DMS53 treated with DMSO at 0.1 percent for 48 hours (cell line): Measurements from ENCODE around the gene CTAG2.
"Not testable (repeated sequence)": the region's sequence is repeated elsewhere in the genome, so short reads cannot be mapped to it uniquely, and the experiment has no call there.

Experiments used
- DNase-seq: peaks from one replicate; lab custom pipeline; 2025; ENCODE audit not compliant: unreplicated experiment; lab: John Stamatoyannopoulos, UW

The CTAG2 gene

DNA sequence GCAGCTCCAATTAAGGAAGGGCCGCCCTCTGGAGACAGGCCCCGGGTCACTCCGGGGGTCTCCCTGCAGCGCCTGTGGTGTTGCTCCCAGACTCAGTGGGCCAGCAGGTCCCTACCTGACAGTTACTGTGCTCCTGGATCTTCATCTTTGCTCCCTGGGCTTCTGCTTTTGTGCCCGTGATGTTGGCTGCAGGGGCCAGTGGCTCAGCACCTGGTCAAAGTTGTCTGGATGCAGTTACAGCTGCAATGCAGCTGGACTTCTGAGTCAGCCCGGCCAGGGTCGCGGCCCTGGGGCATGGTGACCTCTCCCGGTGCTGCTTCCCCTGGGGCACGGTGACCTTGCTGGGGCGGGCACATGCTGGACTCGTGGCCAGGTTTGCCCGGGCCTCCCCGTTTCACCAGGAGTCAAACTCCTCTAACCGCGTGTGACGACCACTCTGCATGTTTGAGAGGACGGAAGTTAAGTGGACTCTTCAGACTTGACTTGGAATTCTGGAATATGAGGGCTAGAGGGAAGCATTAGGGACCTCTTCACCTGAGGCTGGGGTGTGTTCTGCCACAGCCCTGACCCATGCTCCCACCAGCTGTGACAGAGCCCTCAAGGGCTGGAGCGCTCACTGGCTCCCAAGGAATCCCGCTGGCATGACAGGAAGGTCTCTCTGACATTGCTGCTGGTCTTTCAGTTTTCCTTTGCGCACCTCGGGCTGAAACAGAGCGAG is 3.7 kb downstream of the CTAG2 start:
- DNase-seq: no peak

DNA sequence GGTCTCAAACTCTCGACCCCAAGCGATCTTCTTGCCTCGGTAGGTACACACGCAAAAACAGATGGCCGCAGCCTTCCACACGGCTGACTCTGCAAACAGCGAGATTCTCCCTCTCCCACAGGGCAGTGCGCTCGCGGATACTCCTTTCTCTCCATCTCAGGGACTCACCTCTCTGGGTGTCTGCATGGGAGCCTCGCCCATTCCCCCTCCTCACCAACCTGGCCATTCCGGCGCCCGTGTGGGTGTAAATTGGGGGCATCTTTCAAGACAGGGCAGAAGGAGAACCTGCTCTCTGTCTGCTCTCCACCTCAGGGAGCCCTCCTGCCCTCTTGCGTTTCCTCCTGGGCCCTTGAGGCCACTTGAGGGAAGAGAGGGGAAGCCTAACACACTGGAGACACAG is 4.4 kb downstream of the CTAG2 start:
- DNase-seq: no peak

DNA sequence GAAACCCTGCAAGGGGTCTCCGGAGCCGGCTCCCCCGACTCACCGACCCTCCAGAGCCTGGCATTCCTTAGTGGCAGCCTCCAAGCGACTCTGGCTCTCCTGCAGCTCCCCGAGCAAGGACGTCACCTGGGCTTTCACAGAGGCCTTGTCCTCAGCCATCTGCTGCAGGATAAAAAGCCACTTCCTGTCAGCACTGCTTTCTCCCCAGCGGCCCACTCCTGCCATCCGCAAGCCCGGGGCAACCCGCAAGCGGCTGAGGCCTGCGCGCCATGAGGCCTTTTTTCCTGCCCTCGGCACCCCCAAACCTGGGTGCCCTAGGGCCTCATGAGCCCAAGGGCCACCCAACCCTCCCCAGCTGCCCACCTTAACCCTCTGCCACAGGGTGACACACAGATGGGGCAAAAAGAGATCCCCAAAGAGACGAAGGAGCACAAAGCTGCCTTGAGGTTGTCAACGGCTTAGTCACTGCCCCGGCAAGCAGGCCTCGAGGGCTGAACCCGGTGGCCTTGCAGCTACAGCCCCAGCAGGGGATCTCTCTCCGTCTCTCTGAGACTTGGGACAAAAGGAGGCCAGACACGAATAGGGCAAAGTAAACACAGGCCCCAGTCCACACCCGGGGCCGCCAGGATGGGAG is 7.5 kb downstream of the CTAG2 start:
- DNase-seq: not testable (repeated sequence)

DNA sequence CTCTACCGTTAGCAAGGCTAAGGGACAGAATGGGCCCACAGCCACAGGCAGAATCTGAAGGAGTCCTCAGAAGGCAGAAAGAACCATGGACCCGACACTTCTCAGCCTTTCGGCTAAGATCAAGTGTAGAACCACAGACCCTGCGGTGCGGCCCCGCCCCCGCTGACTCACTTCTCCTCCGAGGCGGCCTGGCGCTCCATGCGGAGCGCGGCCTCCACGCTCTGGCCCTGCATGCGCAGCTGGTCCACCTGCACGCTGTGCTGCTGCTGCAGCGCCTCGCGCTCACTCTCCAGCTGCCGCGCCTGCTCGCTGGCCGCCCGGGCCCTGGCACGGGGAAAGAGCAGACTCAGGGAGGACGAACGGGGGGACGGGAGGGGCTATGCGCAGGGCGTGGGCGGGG is 9.7 kb downstream of the CTAG2 start:
- DNase-seq: not testable (repeated sequence)

DNA sequence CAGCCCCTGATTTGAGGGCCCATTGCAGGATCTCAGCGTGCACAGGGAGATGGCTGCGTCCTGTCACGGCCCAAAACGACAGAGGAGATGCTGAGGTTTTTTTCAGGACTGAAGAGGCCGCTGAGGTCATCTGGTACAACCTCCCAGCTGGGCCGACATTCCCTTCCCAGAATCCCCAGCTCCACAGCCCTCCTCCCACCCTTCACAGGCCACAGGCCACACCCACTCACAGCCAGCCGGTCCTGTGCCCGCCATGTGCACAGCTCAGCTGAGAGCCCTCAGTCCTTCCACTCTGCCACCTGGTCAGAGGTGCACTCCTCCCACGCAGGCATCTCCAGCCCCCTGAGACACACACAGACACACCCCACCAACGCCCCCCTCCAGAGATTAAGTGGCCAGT is 11.6 kb downstream of the CTAG2 start:
- DNase-seq: not testable (repeated sequence)

DNA sequence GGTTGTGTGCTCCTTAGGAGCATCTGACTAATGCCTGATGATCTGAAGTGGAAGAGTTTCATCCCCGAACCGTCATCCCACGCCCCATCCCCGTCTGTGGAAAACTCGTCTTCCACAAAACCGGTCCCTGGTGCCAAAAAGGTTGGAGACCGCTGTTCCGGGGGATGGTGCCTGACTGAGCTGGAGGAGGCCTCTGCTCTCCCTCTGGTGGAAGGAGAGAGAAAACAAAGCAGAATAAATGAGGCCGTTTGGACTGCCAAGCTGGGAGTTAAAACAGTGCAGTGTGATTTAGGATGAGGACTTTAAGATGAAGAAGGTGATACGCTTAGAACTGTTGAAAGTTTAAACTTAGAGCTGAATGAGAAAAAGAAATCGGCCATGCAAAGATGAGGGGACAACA is 19.7 kb downstream of the CTAG2 start:
- DNase-seq: not testable (repeated sequence)

DNA sequence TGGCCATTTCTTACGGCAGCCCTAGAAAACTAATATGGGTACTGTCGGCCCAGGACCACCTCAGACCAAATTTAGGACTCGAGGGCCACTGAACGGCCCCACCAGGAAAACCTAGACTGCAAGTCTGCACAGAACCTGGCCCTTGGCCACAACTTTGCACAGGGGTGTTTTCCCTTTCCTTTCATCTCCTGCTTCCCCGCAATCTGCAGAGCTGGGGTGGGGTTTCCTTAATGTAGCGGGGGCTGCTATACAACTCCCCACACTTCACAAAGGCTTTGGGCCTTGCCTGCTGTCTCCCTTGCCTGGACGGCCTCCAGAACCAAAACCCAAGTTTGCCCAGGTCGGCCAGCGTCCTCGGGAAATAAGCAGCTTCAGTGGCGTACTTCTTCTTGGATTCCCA is 22.4 kb downstream of the CTAG2 start:
- not testable (repeated sequence) for DNase-seq

DNA sequence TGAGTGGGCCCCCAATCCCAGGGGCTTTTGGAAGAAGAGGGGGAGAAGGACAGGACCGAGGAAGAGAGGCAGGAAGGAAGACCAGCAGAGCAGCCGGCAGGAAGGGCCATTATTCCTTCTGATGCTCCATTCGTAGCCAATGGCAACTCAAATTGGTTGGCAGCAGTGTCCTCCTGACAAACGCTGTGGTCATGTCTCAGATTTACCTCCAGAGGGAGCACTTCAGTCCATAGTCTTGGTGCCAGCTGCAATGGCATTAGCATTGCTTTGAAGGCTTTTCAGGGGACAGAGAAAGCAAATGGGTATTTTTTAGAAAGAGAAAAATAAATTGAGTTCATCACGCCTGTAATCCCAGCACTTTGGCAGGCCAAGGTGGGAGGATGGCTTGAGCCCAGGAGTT is 24.4 kb downstream of the CTAG2 start:
- not testable (repeated sequence) for DNase-seq

DNA sequence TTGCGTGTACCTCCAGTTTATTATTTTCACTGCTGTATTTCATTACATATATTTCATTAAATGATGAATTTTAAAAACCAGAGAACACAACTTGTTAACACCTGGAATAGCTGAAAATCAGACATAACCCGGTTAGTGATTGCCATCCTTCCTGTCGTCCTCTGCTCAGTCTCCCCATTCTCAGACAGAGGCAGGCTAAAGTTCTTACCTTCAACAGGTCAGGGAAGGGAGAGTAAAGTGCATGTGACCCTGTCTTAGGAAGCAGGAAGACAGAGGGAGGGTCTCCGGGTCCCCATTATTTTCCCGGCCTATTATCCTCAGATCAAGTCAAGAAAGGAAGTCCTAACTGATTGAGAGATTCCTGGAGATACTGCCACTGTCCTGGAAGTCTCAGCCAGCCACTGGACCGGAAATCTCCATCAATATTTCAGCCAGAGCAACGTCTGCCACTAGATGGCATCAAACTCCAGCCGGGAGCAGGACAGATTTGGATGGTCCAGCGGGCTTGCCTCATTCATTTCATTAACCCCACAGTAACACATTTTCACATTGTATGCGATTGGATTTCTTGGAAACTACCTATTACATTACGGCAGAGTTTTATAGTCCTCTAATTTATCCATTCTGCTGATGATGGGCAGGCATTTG is 32.5 kb downstream of the CTAG2 start:
- DNase-seq: not testable (repeated sequence)

DNA sequence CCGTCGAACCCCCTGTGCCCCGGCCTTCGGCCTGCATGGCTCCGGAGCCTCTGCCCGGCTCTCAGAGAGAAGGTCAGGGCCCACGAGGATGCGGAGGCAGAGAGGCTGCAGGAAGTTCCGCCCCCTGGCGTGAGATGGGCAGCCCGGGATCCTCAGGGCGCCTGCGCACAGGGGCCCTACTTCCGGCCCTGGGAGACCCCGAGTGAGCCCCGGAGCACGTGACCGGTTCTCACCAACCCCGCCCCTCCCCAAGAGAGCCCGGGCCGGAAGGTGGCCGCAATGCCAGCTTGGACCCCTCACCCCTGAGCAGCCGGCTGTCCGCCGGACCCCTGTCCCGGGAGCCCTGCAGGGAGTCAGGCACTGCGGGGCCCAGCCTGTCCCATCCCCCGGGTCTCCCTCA is 34.2 kb downstream of the CTAG2 start, which contains the start of gene CTAG1B:
Gene CTAG1B, minus strand, starts transcription at position 101 of the 400 bp plus-strand sequence. Its CDS starts 64 bp downstream, at position 37.
- DNase-seq: not testable (repeated sequence)

DNA sequence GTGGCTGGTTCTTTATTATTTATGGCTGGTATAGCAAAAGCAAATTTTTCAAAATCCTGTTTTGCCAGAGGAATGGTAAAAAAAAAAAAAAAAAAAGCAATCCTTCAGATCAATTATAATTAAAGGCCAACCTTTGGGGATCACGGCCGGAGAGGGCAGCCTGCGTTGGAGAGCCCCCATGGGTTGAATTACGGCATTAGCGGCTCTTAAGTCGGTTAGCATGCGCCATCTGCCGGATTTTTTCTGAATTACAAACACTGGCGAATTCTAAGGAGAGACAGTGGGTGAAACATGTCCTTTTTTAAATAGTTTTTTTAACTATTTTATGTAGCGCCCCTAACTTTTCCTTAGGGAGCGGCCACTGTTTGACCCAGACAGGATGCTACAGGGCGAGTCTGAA is 39.8 kb downstream of the CTAG2 start:
- DNase-seq: not testable (repeated sequence)

DNA sequence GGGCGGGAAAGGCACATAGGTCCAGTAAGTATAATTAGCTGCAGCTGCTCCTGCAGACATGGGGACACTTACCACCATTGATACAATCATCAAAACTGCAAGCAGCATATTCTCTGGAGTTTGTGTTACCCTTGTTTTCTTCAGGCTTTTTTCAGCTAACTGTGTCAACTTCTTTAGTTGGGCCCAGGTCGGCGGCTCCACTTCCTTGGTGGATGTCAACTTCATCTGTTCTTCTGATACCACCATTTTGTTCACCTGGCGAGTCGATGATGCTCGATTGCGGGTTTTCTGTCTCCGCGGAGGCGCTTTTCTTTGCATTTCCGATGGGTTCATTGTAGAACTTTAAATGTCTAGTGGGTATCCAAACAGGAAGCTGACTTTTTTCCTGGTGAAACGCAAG is 42.2 kb downstream of the CTAG2 start:
- DNase-seq: not testable (repeated sequence)

DNA sequence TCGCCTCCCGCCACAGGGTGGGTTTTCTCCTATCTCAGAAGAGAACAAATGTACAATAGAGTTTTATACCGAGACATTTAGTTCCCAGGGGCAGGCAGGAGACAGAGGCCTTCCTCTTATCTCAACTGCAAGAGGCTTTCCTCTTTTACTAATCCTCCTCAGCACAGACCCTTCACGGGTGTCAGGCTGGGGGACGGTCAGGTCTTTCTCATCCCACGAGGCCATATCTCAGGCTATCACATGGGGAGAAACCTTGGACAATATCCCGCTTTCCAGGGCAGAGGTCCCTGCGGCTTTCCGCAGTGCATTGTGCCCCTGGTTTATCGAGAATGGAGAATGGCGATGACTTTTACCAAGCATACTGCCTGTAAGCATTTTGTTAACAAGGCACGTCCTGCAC is 44.6 kb downstream of the CTAG2 start:
- DNase-seq: not testable (repeated sequence)

DNA sequence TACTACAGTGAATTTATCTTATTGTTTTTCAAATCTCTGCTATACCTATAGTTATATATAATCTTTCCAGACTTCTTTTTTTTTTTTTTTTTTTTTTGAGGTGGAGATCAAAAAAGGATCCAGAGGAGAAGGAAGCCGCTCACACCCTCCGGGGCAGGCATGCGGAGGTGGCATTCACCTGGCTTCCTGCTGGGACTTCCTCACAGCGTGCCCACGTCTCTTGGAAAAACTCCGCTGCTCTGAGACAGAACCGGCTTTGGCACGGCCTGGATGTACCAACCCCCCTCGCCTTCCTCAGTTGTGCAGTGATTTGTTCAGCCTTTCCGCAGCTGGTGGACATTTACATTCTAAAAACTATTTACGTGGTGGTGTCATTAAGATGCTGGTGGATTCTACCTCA is 45.4 kb downstream of the CTAG2 start:
- DNase-seq: not testable (repeated sequence)

DNA sequence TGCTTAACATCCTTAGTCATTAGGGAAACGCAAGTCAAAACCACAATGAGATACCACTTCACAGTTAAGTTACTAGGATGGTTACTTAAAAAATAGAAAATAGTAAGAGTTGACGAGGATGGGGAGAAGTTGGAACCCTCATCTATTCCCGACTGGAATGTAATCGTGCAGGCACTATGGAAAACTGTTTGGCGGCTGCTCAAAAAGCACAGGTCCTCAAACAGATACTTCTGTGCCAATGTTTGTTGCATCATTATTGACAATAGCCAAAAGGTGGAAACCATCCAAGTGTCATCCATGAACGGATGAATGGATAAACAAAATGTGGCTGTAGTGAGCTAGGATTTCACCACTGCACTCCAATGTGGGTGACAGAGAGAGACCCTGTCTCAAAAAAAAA is 46.0 kb downstream of the CTAG2 start:
- DNase-seq: peak; percentile 68

DNA sequence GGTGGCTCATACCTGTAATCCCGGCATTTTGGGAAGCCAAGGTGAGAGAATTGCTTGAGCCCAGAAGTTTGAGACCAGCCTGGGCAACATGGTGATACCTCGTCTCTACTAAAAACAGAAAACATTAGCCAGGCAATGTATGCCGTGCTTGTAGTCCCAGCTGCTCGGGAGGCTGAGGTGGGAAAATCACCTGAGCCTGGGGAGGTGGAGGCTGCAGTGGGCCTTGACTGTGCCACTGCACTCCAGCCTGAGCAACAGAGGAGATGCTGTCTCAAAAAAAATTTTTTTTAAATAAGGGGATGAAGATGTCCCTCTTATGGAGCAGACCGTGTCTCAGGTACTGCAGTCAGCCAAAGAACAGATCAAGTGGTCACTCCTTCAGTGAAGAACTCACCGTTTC is 47.8 kb downstream of the CTAG2 start:
- DNase-seq: no peak

DNA sequence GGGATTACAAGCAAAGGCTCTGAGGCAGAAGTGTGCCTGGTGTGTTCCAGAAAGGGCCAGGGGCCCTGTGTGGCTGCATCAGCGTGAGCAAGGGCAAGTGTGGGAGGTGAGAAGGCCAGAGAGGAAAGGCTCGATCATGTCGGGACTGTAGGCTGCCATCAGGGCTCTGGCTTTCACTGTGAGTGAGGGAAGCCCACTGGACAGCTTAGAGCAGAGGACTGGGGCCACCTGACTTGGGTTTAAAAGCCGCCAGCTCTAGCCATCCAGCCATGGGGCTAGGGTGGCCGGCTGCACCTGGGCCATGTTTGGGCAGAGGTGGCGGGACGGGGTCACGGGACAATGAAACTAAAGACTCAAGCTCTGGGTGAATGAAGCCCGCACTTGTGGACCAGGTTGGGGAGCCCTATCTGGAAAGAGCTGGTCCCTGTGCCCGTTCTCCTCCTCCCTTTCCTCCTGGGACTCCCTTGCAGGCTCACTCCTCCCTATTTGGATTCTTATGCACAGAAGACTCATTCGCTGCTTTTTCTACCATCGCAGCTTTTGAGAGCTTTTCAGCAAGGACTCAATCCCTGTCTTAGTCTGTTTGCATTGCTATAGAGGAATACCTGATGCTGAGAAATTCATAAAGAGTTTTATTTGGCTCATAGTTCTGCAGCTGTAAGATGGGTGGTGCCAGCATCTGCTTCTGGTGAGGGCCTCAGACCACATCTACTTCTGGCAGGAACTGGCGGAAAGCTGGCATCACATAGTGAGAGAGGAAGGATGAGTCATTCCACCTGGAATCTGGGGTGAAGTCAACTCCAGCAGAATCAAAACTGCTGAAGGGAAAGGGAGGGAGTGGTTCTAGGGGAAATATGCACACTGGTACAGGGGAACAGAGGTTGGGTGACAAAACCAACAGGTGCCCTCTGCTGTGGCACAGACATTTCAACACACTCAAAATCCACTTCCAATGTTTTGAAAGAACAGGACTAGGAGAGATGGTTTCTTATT is 49.6 kb downstream of the CTAG2 start:
- peak; percentile 20 for DNase-seq

DNA sequence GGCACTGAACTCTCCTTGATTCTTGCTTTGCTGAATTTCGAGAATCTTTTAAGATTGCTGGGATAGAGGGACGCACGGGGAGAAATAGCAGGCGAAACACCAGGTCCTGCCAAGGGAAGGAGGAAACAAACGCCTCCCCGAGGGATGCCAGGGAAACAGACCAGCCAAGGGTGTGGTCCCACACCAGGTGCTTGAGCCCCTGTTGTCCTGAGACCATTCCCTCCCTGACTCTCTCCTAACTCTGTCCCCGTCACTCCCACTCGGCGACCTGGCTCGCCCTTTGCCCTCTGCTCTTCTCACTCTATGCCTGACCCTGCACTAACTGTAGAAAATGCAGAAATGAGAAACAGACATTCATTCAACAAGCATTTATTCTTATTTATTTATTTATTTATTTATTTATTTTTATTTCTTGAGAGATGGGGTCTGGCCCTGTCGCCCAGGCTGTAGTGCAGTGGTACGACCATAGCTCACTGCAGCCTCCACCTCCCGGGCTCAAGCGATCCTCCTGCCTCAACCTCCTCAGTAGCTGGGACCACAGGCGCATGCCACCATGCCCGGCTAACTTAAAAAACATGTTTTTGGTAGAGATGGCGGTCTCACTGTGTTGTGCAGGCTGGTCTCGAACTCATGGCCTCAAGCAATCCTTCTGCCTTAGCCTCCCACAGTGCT is 50.5 kb downstream of the CTAG2 start:
- DNase-seq: no peak

DNA sequence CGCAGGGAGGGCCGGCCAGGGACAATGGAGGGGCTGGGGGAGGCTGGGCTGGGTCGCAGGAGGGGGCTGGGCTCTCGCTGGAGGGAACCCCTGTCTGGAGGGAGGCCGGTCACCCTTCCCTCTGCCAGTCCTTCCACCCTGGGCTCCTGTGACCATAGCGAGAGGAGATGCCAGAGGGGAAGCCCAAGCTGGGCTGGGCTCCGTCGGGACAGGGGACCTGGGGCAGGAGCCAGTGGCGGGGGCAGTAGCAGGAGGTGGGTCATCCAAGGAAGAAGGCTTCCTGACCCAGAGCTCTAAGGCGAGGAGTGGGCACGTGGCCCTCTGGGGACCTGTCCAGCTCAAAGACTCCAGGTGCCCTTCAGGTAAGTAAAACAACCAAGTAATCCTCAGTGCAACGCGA is 51.2 kb downstream of the CTAG2 start:
- DNase-seq: no peak
